CD14-positive monocyte (primary cell): ENCODE data around the gene HS6ST3. TPM values are rescaled to one million over a fixed set of nuclear protein-coding genes. Genes with fewer than 3 reads are reported as not detected.

Source experiments
- DNase-seq, 3 donors: peaks; one replicate each; pipeline ENCODE4 v3.0.0-alpha.2; 2011 to 2022
- H2AFZ ChIP-seq: 2 replicates; pipeline ENCODE4 v1.6.0; 2012; ENCODE audit warnings: mild to moderate bottlenecking, low read depth, low read length, inconsistent platforms; ENCODE audit not compliant: insufficient read depth, poor library complexity, severe bottlenecking
- H3K27ac ChIP-seq, 2 donors: 1 replicate in 1 of 2; 2 replicates in 1 of 2; pipeline ENCODE4 v1.5.1; 2012 to 2013; ENCODE audit warnings: low read length in 2 of 2, control low read depth in 1 of 2, inconsistent platforms in 1 of 2, low read depth in 1 of 2, mild to moderate bottlenecking in 1 of 2
- H3K27me3 ChIP-seq, 2 donors: one replicate each; pipeline versions ENCODE4 v1.6.0 to v1.6.1; 2011 to 2013; ENCODE audit warnings: low read length in 2 of 2; ENCODE audit not compliant: control insufficient read depth in 2 of 2, insufficient read depth in 2 of 2
- H3K36me3 ChIP-seq, 2 donors: replicated peaks in 1 of 2; 1 replicate in 1 of 2; 2 replicates in 1 of 2; pipeline versions ENCODE4 v1.5.1 to v1.6.1; 2012 to 2013; ENCODE audit warnings: low read length in 2 of 2, control low read depth in 1 of 2, inconsistent platforms in 1 of 2, mild to moderate bottlenecking in 1 of 2; ENCODE audit not compliant: insufficient read depth in 2 of 2, control insufficient read depth in 1 of 2
- H3K4me1 ChIP-seq, 2 donors: 1 replicate in 1 of 2; 2 replicates in 1 of 2; pipeline versions ENCODE4 v1.5.1 to v1.6.1; 2012 to 2013; ENCODE audit warnings: low read length in 2 of 2, control low read depth in 1 of 2, inconsistent platforms in 1 of 2, mild to moderate bottlenecking in 1 of 2, moderate library complexity in 1 of 2; ENCODE audit not compliant: insufficient read depth in 2 of 2, control insufficient read depth in 1 of 2
- H3K4me2 ChIP-seq: replicated peaks from 2 replicates; pipeline ENCODE3; 2012; ENCODE audit warnings: low read length, moderate library complexity, mild to moderate bottlenecking; ENCODE audit not compliant: poor library complexity, severe bottlenecking; ENCODE audit errors: extremely low read depth
- H3K4me3 ChIP-seq, 3 experiments: fragments of 200-600 bp in 1 of 3; sonication (generic) in 1 of 3; replicated peaks in 1 of 3; 1 replicate in 2 of 3; 2 replicates in 1 of 3; pipeline ENCODE4 v1.5.1; 2011 to 2013; ENCODE audit warnings: low read length in 3 of 3, mild to moderate bottlenecking in 3 of 3, control low read depth in 2 of 3, low read depth in 2 of 3, inconsistent platforms in 1 of 3, moderate library complexity in 1 of 3
- H3K79me2 ChIP-seq: 2 replicates; pipeline ENCODE4 v1.6.0; 2012; ENCODE audit warnings: mild to moderate bottlenecking, control low read depth, inconsistent platforms, low read length, moderate library complexity; ENCODE audit not compliant: insufficient read depth
- H3K9ac ChIP-seq: 2 replicates; pipeline ENCODE4 v1.6.0; 2017; ENCODE audit warnings: low read length, mild to moderate bottlenecking; ENCODE audit not compliant: insufficient read depth, poor library complexity, severe bottlenecking
- H3K9me3 ChIP-seq, 2 donors: replicated peaks in 1 of 2; 1 replicate in 1 of 2; 2 replicates in 1 of 2; pipeline versions ENCODE4 v1.5.1 to v1.6.1; 2012 to 2013; ENCODE audit warnings: low read length in 2 of 2, control low read depth in 1 of 2; ENCODE audit not compliant: control insufficient read depth in 1 of 2, insufficient read depth in 1 of 2
- H4K20me1 ChIP-seq: 2 replicates; pipeline ENCODE4 v1.6.0; 2012; ENCODE audit warnings: mild to moderate bottlenecking, low read length, control low read depth, moderate library complexity; ENCODE audit not compliant: insufficient read depth
- H3K27ac Mint-ChIP-seq, 7 donors: one replicate each; pipeline ENCODE4 v1.8.0; 2020; ENCODE audit warnings: mild to moderate bottlenecking in 7 of 7, mixed read lengths in 7 of 7, moderate library complexity in 6 of 7, inconsistent platforms in 2 of 7
- H3K27me3 Mint-ChIP-seq, 3 donors: one replicate each; pipeline ENCODE4 v1.8.0; 2021 to 2022; ENCODE audit warnings: low read depth in 3 of 3, mild to moderate bottlenecking in 3 of 3, mixed read lengths in 3 of 3, moderate library complexity in 3 of 3, inconsistent platforms in 1 of 3
- H3K36me3 Mint-ChIP-seq, 2 donors: one replicate each; pipeline ENCODE4 v1.8.0; 2020; ENCODE audit warnings: mixed read lengths in 2 of 2, inconsistent platforms in 1 of 2, mild to moderate bottlenecking in 1 of 2
- H3K4me1 Mint-ChIP-seq: one replicate; pipeline ENCODE4 v1.8.0; 2020; ENCODE audit warnings: mild to moderate bottlenecking, mixed read lengths
- H3K4me3 Mint-ChIP-seq, 2 donors: one replicate each; pipeline ENCODE4 v1.8.0; 2020; ENCODE audit warnings: mild to moderate bottlenecking in 2 of 2, mixed read lengths in 2 of 2, moderate library complexity in 1 of 2
- H3K9me3 Mint-ChIP-seq, 7 donors: one replicate each; pipeline ENCODE4 v1.8.0; 2020 to 2022; ENCODE audit warnings: mixed read lengths in 7 of 7, mild to moderate bottlenecking in 6 of 7, moderate library complexity in 6 of 7, inconsistent platforms in 2 of 7
- WGBS: methylation state at CpG from one replicate; pipeline ENCODE4 v1.1.5; 2013; ENCODE audit warnings: missing lambda C conversion rate; ENCODE audit not compliant: insufficient coverage; 5-methylcytosine and 5-hydroxymethylcytosine counted together
- intact Hi-C, 2 donors: fragments of 100-400 bp; cut with micrococcal nuclease; formaldehyde crosslinking; loops; one replicate each; pipeline versions ENCODE4 v1.15.0 to v1.15.1; 2023
- polyA plus RNA-seq, 3 donors: library from polyadenylated mRNA; depleted of rRNA in 1 of 3; unstranded in 2 of 3; stranded (reverse) in 1 of 3; fragments of 300-500 nt in 2 of 3; fragments of >200 nt in 1 of 3; fragmentation: Illumina TruSeq in 2 of 3; gene quantifications; 1 replicate in 2 of 3; 2 replicates in 1 of 3; pipeline ENCODE4 v1.2.3, GENCODE V29; 2012 to 2021
- TF ChIP-seq, protein P1 (sequence below): fragments of 200-600 bp; IDR thresholded peaks from one replicate; pipeline ENCODE4 v1.8.0; 2022; ENCODE audit warnings: antibody characterized with exemption, mild to moderate bottlenecking

Gene HS6ST3
- polyA plus RNA-seq, 3 donors: not detected

GRCh38 chr13:96687191-96687590 is 597.3 kb downstream of the HS6ST3 start:
- intact Hi-C loops: no loop called here
- H3K9me3 Mint-ChIP-seq: peaks cover 0 to 3% (median 0%) of the 10 kb centered on the region in 7 donors

GRCh38 chr13:96690998-96691397 is 601.1 kb downstream of the HS6ST3 start:
- intact Hi-C loops: no loop called here
- no peaks in the 10 kb centered on the region for H3K36me3 Mint-ChIP-seq
- peaks cover 0 to 7% (median under 1%) of the 10 kb centered on the region in 7 donors for H3K9me3 Mint-ChIP-seq

More at GRCh38 chr13:96687191-96687590, 597.3 kb downstream of the HS6ST3 start:
- TF ChIP-seq, protein P1, sequence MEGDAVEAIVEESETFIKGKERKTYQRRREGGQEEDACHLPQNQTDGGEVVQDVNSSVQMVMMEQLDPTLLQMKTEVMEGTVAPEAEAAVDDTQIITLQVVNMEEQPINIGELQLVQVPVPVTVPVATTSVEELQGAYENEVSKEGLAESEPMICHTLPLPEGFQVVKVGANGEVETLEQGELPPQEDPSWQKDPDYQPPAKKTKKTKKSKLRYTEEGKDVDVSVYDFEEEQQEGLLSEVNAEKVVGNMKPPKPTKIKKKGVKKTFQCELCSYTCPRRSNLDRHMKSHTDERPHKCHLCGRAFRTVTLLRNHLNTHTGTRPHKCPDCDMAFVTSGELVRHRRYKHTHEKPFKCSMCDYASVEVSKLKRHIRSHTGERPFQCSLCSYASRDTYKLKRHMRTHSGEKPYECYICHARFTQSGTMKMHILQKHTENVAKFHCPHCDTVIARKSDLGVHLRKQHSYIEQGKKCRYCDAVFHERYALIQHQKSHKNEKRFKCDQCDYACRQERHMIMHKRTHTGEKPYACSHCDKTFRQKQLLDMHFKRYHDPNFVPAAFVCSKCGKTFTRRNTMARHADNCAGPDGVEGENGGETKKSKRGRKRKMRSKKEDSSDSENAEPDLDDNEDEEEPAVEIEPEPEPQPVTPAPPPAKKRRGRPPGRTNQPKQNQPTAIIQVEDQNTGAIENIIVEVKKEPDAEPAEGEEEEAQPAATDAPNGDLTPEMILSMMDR: no peak
- Histone ChIP-seq H3K9me3 (no peaks in the 10 kb centered on the region), H3K27ac (no peak overlapping the region), H3K27me3 (no peaks in the 10 kb centered on the region), H2AFZ (no peak overlapping the region), H3K36me3 (no peaks in the 10 kb centered on the region), H3K4me1 (no peaks in the 10 kb centered on the region), H3K79me2 (no peaks in the 10 kb centered on the region), H3K4me2 (no peak overlapping the region), H3K9ac (no peak overlapping the region), H4K20me1 (no peaks in the 10 kb centered on the region), H3K4me3 (no peak overlapping the region)
- H3K27ac Mint-ChIP-seq: no peak overlapping the region
- WGBS: 100% methylated on average over 2 of the region's 3 CpGs
- no peaks in the 10 kb centered on the region for H3K36me3 Mint-ChIP-seq
- DNase-seq: no peak
- no peaks in the 10 kb centered on the region for H3K4me1 Mint-ChIP-seq
- H3K27me3 Mint-ChIP-seq: peaks cover 0 to 1% (median 0%) of the 10 kb centered on the region in 3 donors
- H3K4me3 Mint-ChIP-seq: no peak overlapping the region

More at GRCh38 chr13:96690998-96691397, 601.1 kb downstream of the HS6ST3 start:
- TF ChIP-seq, protein P1: no peak
- Histone ChIP-seq H3K9ac (no peak overlapping the region), H3K79me2 (no peaks in the 10 kb centered on the region), H3K4me3 (no peak overlapping the region), H3K4me1 (no peaks in the 10 kb centered on the region), H3K9me3 (peaks cover 1 to 6% of the 10 kb centered on the region in 2 donors), H3K4me2 (no peak overlapping the region), H4K20me1 (no peaks in the 10 kb centered on the region), H3K27ac (no peak overlapping the region), H2AFZ (no peak overlapping the region), H3K36me3 (no peaks in the 10 kb centered on the region), H3K27me3 (no peaks in the 10 kb centered on the region)
- Mint-ChIP-seq H3K27me3 (peaks cover 0 to 1% (median 0%) of the 10 kb centered on the region in 3 donors), H3K27ac (no peak overlapping the region), H3K4me1 (no peaks in the 10 kb centered on the region), H3K4me3 (no peak overlapping the region)
- no peak for DNase-seq
